ENCODE measurements around the gene ZNF594. TPM values are rescaled to one million over a fixed set of nuclear protein-coding genes. Genes with fewer than 3 reads are reported as not detected.
"Not testable (repeated sequence)": the region's sequence is repeated elsewhere in the genome, so short reads cannot be mapped to it uniquely, and the experiment has no call there.

Gene ZNF594
- total and polyA plus RNA-seq, 10 of the 15 experiments (the other 5 are each of a cell fraction or from before 2014, with no cell fraction given), result 0.98 to 14.3 (median 11.1) TPM

DNA sequence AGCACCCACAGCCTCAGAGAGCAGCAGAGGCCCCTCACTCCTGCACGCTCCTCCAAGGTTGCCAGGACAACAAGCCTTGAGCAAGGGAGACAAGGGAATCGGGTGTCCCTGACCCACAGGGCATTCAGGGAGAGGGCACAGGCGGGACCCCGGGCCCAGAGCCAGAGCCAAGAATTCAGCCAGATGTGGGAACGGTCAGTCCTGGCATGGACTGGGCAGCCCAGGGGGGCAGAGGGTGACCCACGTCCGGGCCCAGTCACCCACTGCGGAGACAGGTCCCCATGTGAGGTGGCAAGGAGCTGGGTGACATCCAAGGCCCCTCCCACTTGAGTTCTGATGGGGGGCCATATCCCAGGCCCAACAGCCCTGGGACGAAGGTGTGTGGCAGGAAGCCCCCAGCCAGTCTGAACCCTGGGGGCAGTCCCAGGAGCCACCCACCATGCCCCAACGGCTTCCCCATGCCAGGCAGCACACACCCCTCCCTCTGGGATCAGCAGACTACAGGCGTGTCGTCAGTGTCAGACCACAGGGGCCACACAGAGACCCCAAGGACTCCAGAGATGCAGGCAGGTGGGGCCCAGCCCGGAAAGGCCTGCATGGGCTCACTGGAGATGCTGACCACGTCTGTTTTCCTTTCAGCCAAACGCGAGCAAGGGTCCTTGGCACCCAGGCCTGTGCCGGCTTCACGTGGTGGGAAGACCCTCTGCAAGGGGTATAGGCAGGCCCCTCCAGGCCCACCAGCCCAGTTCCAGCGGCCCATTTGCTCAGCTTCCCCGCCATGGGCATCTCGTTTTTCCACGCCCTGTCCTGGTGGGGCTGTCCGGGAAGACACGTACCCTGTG, 52.8 kb downstream of the ZNF594 start:
- in situ Hi-C loops (cut with MboI), result no loop called here
- FAIRE-seq, result no peak
- 44% methylated on average over 23 of the region's 24 CpGs for WGBS (ENCODE audit: insufficient coverage, insufficient replicate concordance, low lambda C conversion rate, missing lambda C conversion rate)
- no TSS peak for BruUV-seq (replicated peaks)
- Histone ChIP-seq H2AFZ (ENCODE audit: control insufficient read depth, low read depth, low read length) (no peak overlapping the region), H3K4me1 (ENCODE audit: control insufficient read depth, insufficient read depth, low read length) (no peaks in the 10 kb centered on the region), H3K27me3 (replicated peaks in 1 of 2; ENCODE audit: control insufficient read depth in 2 of 2, insufficient read depth in 2 of 2, low read length in 1 of 2) (no peaks in the 10 kb centered on the region), H3K36me3 (ENCODE audit: control insufficient read depth in 2 of 2, insufficient read depth in 2 of 2, low read length in 1 of 2) (no peaks in the 10 kb centered on the region), H3K4me2 (ENCODE audit: control insufficient read depth, insufficient read depth) (no peak overlapping the region), H3K4me3 (no peak overlapping the region), H3K9ac (ENCODE audit: control insufficient read depth, insufficient read depth, low read length) (no peak overlapping the region), H3K9me3 (replicated peaks; ENCODE audit: control insufficient read depth, insufficient read depth, low read length) (no peaks in the 10 kb centered on the region), H4K20me1 (ENCODE audit: control insufficient read depth, insufficient read depth) (no peaks in the 10 kb centered on the region), H3K27ac (ENCODE audit: control insufficient read depth, insufficient read depth) (no peak overlapping the region), H3K79me2 (ENCODE audit: control insufficient read depth, insufficient read depth, low read length) (no peaks in the 10 kb centered on the region)
- RAD21 ChIA-PET (ENCODE audit: unreplicated experiment), result no interaction called here
- ATAC-seq, result no peak
- no peak for DNase-seq (ENCODE audit: low read depth, low spot score)
- TF ChIP-seq TCF3 (IDR thresholded peaks at IDR 0.05; ENCODE audit: borderline replicate concordance, insufficient read depth, low read depth, low read length) (no peak), SMC3 (IDR thresholded peaks at IDR 0.05; ENCODE audit: borderline replicate concordance, low read length) (no peak), EGR1 (IDR thresholded peaks at IDR 0.05; ENCODE audit: borderline replicate concordance in 1 of 2, low read depth in 2 of 2, low read length in 2 of 2) (no peak)
- CTCF ChIA-PET, result no interaction called here
- POLR2A ChIA-PET, result no interaction called here
- intact Hi-C loops (cut with micrococcal nuclease; ENCODE audit: unreplicated experiment), result no loop called here
- SMC1A ChIA-PET (ENCODE audit: uncharacterized antibody, unreplicated experiment), result no interaction called here

DNA sequence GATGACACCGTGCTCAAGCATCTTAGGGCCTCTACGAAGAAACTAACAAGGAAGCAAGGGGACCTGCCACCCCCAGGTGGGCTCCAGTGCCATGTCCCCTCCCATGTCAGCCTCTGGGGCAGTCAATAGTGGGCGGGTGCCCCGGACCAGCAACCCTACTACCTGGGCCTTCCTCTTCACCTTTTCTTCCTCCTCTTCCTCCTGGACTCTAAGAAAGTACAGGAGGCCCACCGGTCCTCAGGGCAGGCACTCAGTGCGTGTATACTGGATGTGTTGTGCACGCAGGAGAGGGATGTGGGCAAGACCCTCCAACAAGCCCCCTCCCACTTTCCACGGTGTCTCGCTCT, 53.5 kb downstream of the ZNF594 start:
- SMC1A ChIA-PET (ENCODE audit: uncharacterized antibody, unreplicated experiment); H3K9ac ChIP-seq (ENCODE audit: control insufficient read depth, insufficient read depth, low read length); H3K9me3 ChIP-seq (replicated peaks; ENCODE audit: control insufficient read depth, insufficient read depth, low read length); H2AFZ ChIP-seq (ENCODE audit: control insufficient read depth, low read depth, low read length); POLR2A ChIA-PET; ATAC-seq; H4K20me1 ChIP-seq (ENCODE audit: control insufficient read depth, insufficient read depth); H3K4me2 ChIP-seq (ENCODE audit: control insufficient read depth, insufficient read depth); CTCF ChIA-PET; H3K79me2 ChIP-seq (ENCODE audit: control insufficient read depth, insufficient read depth, low read length); BruUV-seq (replicated peaks); H3K4me1 ChIP-seq (ENCODE audit: control insufficient read depth, insufficient read depth, low read length); H3K27me3 ChIP-seq (replicated peaks in 1 of 2; ENCODE audit: control insufficient read depth in 2 of 2, insufficient read depth in 2 of 2, low read length in 1 of 2); FAIRE-seq; DNase-seq (ENCODE audit: low read depth, low spot score); H3K4me3 ChIP-seq; in situ Hi-C loops (cut with MboI); H3K27ac ChIP-seq (ENCODE audit: control insufficient read depth, insufficient read depth); RAD21 ChIA-PET (ENCODE audit: unreplicated experiment); H3K36me3 ChIP-seq (ENCODE audit: control insufficient read depth in 2 of 2, insufficient read depth in 2 of 2, low read length in 1 of 2); intact Hi-C loops (cut with micrococcal nuclease; ENCODE audit: unreplicated experiment): not testable (repeated sequence)
- WGBS (ENCODE audit: insufficient coverage, insufficient replicate concordance, low lambda C conversion rate, missing lambda C conversion rate), result 73% methylated on average over 8 of the region's 9 CpGs

DNA sequence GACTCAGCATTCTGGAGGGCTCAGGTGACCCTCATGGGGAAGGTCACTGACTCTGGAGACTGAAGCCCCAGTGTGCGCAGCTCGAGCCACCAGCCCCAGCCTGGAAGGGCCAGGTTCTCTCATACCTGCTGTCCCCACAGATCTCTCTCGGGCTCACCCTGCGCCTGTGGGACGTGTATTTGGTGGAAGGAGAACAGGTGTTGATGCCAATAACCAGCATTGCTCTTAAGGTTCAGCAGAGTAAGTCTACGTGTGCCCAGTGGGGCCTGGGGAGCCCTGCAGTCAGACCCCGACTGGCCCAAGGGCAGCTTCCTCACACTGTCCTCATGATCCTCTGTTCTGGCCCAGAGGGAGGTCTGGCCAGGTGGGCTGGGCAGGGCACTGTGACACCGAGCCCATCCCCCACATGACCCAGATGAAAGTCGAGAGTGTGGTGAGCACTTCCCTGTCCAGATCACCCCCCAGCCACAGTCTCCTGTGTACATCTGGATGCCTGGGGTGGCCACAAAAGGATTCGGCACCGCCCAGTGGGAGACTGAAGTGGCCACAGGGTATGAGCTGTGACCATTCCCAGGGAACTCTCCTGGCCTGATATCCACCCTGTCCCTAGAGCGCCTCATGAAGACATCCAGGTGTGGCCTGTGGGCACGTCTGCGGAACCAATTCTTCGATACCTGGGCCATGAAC, 54.0 kb downstream of the ZNF594 start:
- DNase-seq (ENCODE audit: low read depth, low spot score); in situ Hi-C loops (cut with MboI); H2AFZ ChIP-seq (ENCODE audit: control insufficient read depth, low read depth, low read length); FAIRE-seq; H3K4me1 ChIP-seq (ENCODE audit: control insufficient read depth, insufficient read depth, low read length); H3K79me2 ChIP-seq (ENCODE audit: control insufficient read depth, insufficient read depth, low read length); RAD21 ChIA-PET (ENCODE audit: unreplicated experiment); BruUV-seq (replicated peaks); H3K27me3 ChIP-seq (replicated peaks in 1 of 2; ENCODE audit: control insufficient read depth in 2 of 2, insufficient read depth in 2 of 2, low read length in 1 of 2); H3K9me3 ChIP-seq (replicated peaks; ENCODE audit: control insufficient read depth, insufficient read depth, low read length); H4K20me1 ChIP-seq (ENCODE audit: control insufficient read depth, insufficient read depth); ATAC-seq; H3K36me3 ChIP-seq (ENCODE audit: control insufficient read depth in 2 of 2, insufficient read depth in 2 of 2, low read length in 1 of 2); CTCF ChIA-PET; POLR2A ChIA-PET; H3K27ac ChIP-seq (ENCODE audit: control insufficient read depth, insufficient read depth); SMC1A ChIA-PET (ENCODE audit: uncharacterized antibody, unreplicated experiment); H3K9ac ChIP-seq (ENCODE audit: control insufficient read depth, insufficient read depth, low read length); intact Hi-C loops (cut with micrococcal nuclease; ENCODE audit: unreplicated experiment); H3K4me3 ChIP-seq; H3K4me2 ChIP-seq (ENCODE audit: control insufficient read depth, insufficient read depth): not testable (repeated sequence)
- WGBS (ENCODE audit: insufficient coverage, insufficient replicate concordance, low lambda C conversion rate, missing lambda C conversion rate), result 35% methylated on average over 15 of the region's 15 CpGs

All from GM12878 (cell line).